Measurements from ENCODE around the gene CLIP2.
A peak's percentile ranks its signal among the peaks of the same experiment; 100 is the strongest.
"Not testable (repeated sequence)": the region's sequence is repeated elsewhere in the genome, so short reads cannot be mapped to it uniquely, and the experiment has no call there.

Gene CLIP2

GRCh38 chr7:74401137-74401859, 112.1 kb downstream of the CLIP2 start:
- DNase-seq (ENCODE audit: extremely low read depth in 1 of 2, low read depth in 1 of 2), result peak; percentile 28 to 49

- DNase-seq (ENCODE audit: extremely low read depth in 1 of 2, low read depth in 1 of 2), result not testable (repeated sequence)
Observed at GRCh38 chr7:74402668-74403067, 113.5 kb downstream of the CLIP2 start.

- no peak for DNase-seq (ENCODE audit: extremely low read depth in 1 of 2, low read depth in 1 of 2)
Observed at GRCh38 chr7:74403521-74404387, 114.5 kb downstream of the CLIP2 start.

GRCh38 chr7:74404388-74404700, 115.1 kb downstream of the CLIP2 start:
- DNase-seq (ENCODE audit: extremely low read depth in 1 of 2, low read depth in 1 of 2), result no peak

GRCh38 chr7:74404741-74405140, 115.5 kb downstream of the CLIP2 start:
- DNase-seq (ENCODE audit: extremely low read depth in 1 of 2, low read depth in 1 of 2), result no peak

GRCh38 chr7:74405191-74405898, 116.1 kb downstream of the CLIP2 start:
- no peak for DNase-seq (ENCODE audit: extremely low read depth in 1 of 2, low read depth in 1 of 2)

GRCh38 chr7:74405899-74406512, 116.8 kb downstream of the CLIP2 start:
- no peak for DNase-seq (ENCODE audit: extremely low read depth in 1 of 2, low read depth in 1 of 2)

GRCh38 chr7:74407958-74408357, 118.8 kb downstream of the CLIP2 start:
- no peak for DNase-seq (ENCODE audit: extremely low read depth in 1 of 2, low read depth in 1 of 2)

- DNase-seq (ENCODE audit: extremely low read depth in 1 of 2, low read depth in 1 of 2), result no peak
Observed at GRCh38 chr7:74409571-74409970, 120.4 kb downstream of the CLIP2 start.

- no peak for DNase-seq (ENCODE audit: extremely low read depth in 1 of 2, low read depth in 1 of 2)
Observed at GRCh38 chr7:74410772-74411171, 121.6 kb downstream of the CLIP2 start.

- DNase-seq (ENCODE audit: extremely low read depth in 1 of 2, low read depth in 1 of 2), result not testable (repeated sequence)
Observed at GRCh38 chr7:74411571-74411970, 122.4 kb downstream of the CLIP2 start.

- DNase-seq (ENCODE audit: extremely low read depth in 1 of 2, low read depth in 1 of 2), result no peak
Observed at GRCh38 chr7:74412056-74412455, 122.8 kb downstream of the CLIP2 start.

- no peak for DNase-seq (ENCODE audit: extremely low read depth in 1 of 2, low read depth in 1 of 2)
Observed at GRCh38 chr7:74412603-74413002, 123.4 kb downstream of the CLIP2 start.

GRCh38 chr7:74414595-74415333, 125.6 kb downstream of the CLIP2 start:
- not testable (repeated sequence) for DNase-seq (ENCODE audit: extremely low read depth in 1 of 2, low read depth in 1 of 2)

- DNase-seq (ENCODE audit: extremely low read depth in 1 of 2, low read depth in 1 of 2), result peak in 1 of 2 donors; percentile 12
Observed at GRCh38 chr7:74417419-74417971, 128.3 kb downstream of the CLIP2 start.

GRCh38 chr7:74418076-74418475, 128.9 kb downstream of the CLIP2 start:
- DNase-seq (ENCODE audit: extremely low read depth in 1 of 2, low read depth in 1 of 2), result no peak

- DNase-seq (ENCODE audit: extremely low read depth in 1 of 2, low read depth in 1 of 2), result no peak
Observed at GRCh38 chr7:74418538-74418937, 129.3 kb downstream of the CLIP2 start.

GRCh38 chr7:74419232-74419631, 130.0 kb downstream of the CLIP2 start:
- not testable (repeated sequence) for DNase-seq (ENCODE audit: extremely low read depth in 1 of 2, low read depth in 1 of 2)

GRCh38 chr7:74420006-74420405, 130.8 kb downstream of the CLIP2 start:
- DNase-seq (ENCODE audit: extremely low read depth in 1 of 2, low read depth in 1 of 2), result no peak

- no peak for DNase-seq (ENCODE audit: extremely low read depth in 1 of 2, low read depth in 1 of 2)
Observed at GRCh38 chr7:74424291-74424880, 135.2 kb downstream of the CLIP2 start.
